Parathyroid adenoma (tissue), 2 donors: ENCODE results near the gene ST3GAL3.

ENCODE experiments used
- H2AFZ ChIP-seq: fragments of 300-600 bp; sonication (generic); one replicate; pipeline ENCODE4 v1.7.0; 2017; ENCODE audit warnings: antibody characterized with exemption, mild to moderate bottlenecking
- H3K27ac ChIP-seq: fragments of 300-600 bp; sonication (generic); one replicate; pipeline ENCODE4 v1.7.0; 2017
- H3K27me3 ChIP-seq: fragments of 300-600 bp; sonication (generic); one replicate; pipeline ENCODE4 v1.7.0; 2017; ENCODE audit warnings: low read length; ENCODE audit not compliant: control insufficient read depth, insufficient read depth
- H3K36me3 ChIP-seq: fragments of 300-600 bp; sonication (generic); one replicate; pipeline ENCODE4 v1.7.0; 2017; ENCODE audit warnings: low read length; ENCODE audit not compliant: control insufficient read depth, insufficient read depth
- H3K4me1 ChIP-seq: fragments of 300-600 bp; sonication (generic); one replicate; pipeline ENCODE4 v1.7.0; 2017; ENCODE audit warnings: control low read depth
- H3K4me2 ChIP-seq: fragments of 300-600 bp; sonication (generic); one replicate; pipeline ENCODE4 v1.7.0; 2017; ENCODE audit warnings: low read length
- H3K4me3 ChIP-seq: fragments of 300-600 bp; sonication (generic); one replicate; pipeline ENCODE4 v1.7.0; 2017; ENCODE audit warnings: low read depth, low read length
- H3K79me2 ChIP-seq: fragments of 300-600 bp; sonication (generic); one replicate; pipeline ENCODE4 v1.7.0; 2017; ENCODE audit warnings: control low read depth
- H3K9ac ChIP-seq: fragments of 300-600 bp; sonication (generic); one replicate; pipeline ENCODE4 v1.7.0; 2017; ENCODE audit warnings: mild to moderate bottlenecking
- H3K9me3 ChIP-seq: fragments of 300-600 bp; sonication (generic); one replicate; pipeline ENCODE4 v1.7.0; 2017; ENCODE audit warnings: low read length; ENCODE audit not compliant: control insufficient read depth
- TF ChIP-seq, protein P1 (sequence below): fragments of 300-600 bp; sonication (generic); IDR thresholded peaks from one replicate; pipeline ENCODE4 v1.7.0; 2017; ENCODE audit warnings: antibody characterized with exemption, mild to moderate bottlenecking
- donor health status: primary hyperparathyroidism.

Gene ST3GAL3

DNA sequence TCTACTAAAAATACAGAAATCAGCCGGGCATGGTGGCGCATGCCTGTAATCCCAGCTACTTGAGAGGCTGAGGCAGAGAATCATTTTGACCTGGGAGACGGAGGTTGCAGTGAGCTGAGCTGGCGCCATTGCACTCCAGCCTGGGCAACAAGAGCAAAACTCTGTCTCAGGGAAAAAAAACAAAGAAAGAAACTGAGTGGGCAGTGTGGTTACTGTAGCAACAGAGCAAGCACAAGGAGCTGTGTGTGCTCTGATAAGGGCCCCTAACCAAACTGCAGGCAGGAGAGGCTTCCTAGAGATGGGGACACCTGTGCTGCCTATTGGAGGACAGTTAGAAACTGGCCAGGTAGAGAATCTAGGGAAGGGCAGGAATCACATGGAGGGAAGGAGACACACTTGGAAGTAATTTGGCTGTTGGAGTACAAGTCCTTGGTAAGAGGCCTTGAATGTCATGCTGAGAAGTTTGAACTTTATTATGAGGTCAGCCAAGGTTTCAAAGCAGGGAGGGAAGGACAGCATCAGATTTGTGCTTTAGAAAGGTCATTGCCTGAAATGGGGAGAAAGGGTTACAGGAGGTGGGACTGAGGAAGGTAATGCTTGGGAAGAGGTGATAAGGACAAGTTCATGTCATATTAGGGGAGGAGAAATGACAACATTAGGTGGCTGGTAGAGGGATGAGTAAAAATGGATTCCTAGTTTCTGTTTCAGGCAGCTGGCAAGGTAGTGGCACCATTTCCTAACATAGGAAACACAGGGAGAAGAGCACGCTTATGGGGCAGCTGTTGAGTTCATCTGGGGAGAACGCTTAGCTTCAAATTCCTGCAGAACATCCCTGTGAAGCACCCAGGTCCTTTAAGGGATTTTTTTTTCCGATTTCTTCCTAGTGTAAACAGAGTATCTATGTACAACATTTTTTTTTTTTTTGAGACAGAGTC, 157.0 kb downstream of the ST3GAL3 start:
- no peaks in the 10 kb centered on the region for H3K27me3 ChIP-seq
- H3K9me3 ChIP-seq, result no peaks in the 10 kb centered on the region
- H3K4me3 ChIP-seq, result no peak overlapping the region
- no peak overlapping the region for H3K4me2 ChIP-seq
- H3K79me2 ChIP-seq, result no peaks in the 10 kb centered on the region
- no peaks in the 10 kb centered on the region for H3K4me1 ChIP-seq
- no peak overlapping the region for H3K9ac ChIP-seq
- TF ChIP-seq, protein P1, sequence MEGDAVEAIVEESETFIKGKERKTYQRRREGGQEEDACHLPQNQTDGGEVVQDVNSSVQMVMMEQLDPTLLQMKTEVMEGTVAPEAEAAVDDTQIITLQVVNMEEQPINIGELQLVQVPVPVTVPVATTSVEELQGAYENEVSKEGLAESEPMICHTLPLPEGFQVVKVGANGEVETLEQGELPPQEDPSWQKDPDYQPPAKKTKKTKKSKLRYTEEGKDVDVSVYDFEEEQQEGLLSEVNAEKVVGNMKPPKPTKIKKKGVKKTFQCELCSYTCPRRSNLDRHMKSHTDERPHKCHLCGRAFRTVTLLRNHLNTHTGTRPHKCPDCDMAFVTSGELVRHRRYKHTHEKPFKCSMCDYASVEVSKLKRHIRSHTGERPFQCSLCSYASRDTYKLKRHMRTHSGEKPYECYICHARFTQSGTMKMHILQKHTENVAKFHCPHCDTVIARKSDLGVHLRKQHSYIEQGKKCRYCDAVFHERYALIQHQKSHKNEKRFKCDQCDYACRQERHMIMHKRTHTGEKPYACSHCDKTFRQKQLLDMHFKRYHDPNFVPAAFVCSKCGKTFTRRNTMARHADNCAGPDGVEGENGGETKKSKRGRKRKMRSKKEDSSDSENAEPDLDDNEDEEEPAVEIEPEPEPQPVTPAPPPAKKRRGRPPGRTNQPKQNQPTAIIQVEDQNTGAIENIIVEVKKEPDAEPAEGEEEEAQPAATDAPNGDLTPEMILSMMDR, result no peak
- H3K36me3 ChIP-seq, result no peaks in the 10 kb centered on the region
- no peak overlapping the region for H2AFZ ChIP-seq
- no peak overlapping the region for H3K27ac ChIP-seq

DNA sequence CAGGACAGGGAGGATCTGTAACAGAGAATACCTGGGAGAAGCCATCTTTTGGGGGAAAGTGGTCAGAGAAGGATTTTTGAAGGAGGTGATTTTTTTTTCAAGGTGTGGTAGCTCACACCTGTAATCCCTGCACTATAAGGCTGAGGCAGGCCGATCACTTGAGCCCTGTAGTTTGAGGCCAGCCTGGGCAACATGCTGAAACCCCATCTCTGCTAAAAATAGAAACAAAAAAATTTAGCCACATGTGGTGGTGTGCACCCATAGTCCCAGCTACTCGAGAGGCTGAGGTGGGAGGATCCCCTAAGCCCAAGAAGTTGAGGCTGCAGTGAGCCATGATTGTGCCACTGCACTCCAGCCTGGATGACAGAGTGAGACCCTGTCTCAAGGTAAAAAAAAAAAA, 158.9 kb downstream of the ST3GAL3 start:
- H3K79me2 ChIP-seq, result no peaks in the 10 kb centered on the region
- H3K9me3 ChIP-seq, result no peaks in the 10 kb centered on the region
- H3K4me2 ChIP-seq, result no peak overlapping the region
- H3K4me1 ChIP-seq, result no peaks in the 10 kb centered on the region
- H3K36me3 ChIP-seq, result no peaks in the 10 kb centered on the region
- H2AFZ ChIP-seq, result no peak overlapping the region
- H3K27me3 ChIP-seq, result no peaks in the 10 kb centered on the region
- H3K9ac ChIP-seq, result no peak overlapping the region
- TF ChIP-seq, protein P1, result no peak
- no peak overlapping the region for H3K27ac ChIP-seq
- no peak overlapping the region for H3K4me3 ChIP-seq

DNA sequence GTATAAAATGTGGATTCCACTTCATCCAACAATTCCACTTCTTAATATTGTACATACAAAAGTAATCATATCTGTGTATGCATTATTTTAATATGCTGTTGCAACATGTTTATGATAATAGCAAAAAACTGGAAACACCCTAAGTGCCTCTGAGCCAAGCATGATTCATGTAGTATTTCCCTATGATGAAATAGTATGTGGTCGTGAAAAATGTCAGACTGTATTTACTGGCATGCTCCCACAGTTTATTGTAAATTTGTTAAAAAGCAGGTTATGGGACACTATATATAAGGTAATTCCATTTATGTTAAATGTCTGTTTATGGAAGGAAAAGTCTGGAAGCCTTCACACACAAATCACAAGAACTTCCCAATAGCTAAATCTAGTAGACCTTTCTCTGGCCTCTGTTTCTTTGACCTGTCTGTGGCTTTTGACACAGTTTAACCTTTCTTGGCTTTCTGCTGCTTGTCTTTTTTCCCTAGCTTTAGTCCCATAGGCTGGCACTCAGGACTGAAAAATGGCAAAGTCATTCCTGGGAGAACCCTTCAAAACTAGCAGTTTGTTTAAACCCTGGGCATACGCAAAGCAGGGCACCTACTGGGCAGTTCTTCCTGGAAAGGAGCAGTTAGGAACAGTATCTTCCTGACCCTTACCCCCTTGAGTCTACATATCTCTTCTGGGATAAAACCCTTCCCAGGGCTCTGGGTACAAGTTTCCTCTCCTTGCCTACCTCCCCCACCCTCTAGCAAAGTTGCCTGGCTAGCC, 160.8 kb downstream of the ST3GAL3 start:
- no peak overlapping the region for H3K4me2 ChIP-seq
- H3K9me3 ChIP-seq, result no peaks in the 10 kb centered on the region
- H3K4me3 ChIP-seq, result no peak overlapping the region
- H3K27me3 ChIP-seq, result no peaks in the 10 kb centered on the region
- no peaks in the 10 kb centered on the region for H3K79me2 ChIP-seq
- no peaks in the 10 kb centered on the region for H3K36me3 ChIP-seq
- no peaks in the 10 kb centered on the region for H3K4me1 ChIP-seq
- no peak overlapping the region for H3K27ac ChIP-seq
- TF ChIP-seq, protein P1, result no peak
- H3K9ac ChIP-seq, result no peak overlapping the region
- no peak overlapping the region for H2AFZ ChIP-seq

DNA sequence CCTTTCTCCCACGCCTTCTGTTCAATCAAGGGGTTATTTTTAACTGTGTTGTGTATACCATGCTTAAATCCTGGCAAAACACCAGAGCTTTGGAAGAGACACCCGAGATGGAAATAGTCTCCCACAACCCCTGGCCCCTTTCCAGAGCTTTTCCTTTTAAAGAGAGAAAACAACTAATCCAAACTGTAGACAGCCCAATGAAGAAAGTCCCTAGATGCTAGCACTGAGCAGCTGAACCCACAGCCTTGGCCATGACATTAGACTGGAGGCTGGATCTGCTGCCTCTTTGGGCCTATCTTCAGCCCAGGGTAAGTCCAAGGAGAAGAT, 161.4 kb downstream of the ST3GAL3 start:
- H3K4me1 ChIP-seq, result no peaks in the 10 kb centered on the region
- H3K27ac ChIP-seq, result no peak overlapping the region

More for the DNA sequence above, 161.4 kb downstream of the ST3GAL3 start:
- TF ChIP-seq, protein P1, result no peak
- no peaks in the 10 kb centered on the region for H3K79me2 ChIP-seq
- H3K27me3 ChIP-seq, result no peaks in the 10 kb centered on the region
- no peaks in the 10 kb centered on the region for H3K36me3 ChIP-seq
- H3K4me2 ChIP-seq, result no peak overlapping the region
- H3K4me3 ChIP-seq, result no peak overlapping the region
- H3K9me3 ChIP-seq, result no peaks in the 10 kb centered on the region
- no peak overlapping the region for H3K9ac ChIP-seq
- no peak overlapping the region for H2AFZ ChIP-seq
